HepG2 (cell line): Measurements from ENCODE around the gene COQ7. TPM values are rescaled to one million over a fixed set of nuclear protein-coding genes. Genes with fewer than 3 reads are reported as not detected.

Experiments
- ATAC-seq: fragments of 200-7000 bp; cut with Tn5 transposase; 3 replicates; pipeline ENCODE4 v1.9.1; 2020; ENCODE audit warnings: mild to moderate bottlenecking, moderate library complexity
- BruUV-seq: library from RNA; stranded (reverse); fragments of 400-500 nt; replicated peaks from 2 replicates; lab custom pipeline; 2021; lab: Mats Ljungman, UMichigan
- CTCF ChIA-PET: fragments of 300-600 bp; formaldehyde crosslinking; extraction: SDS; loops from one replicate; lab custom pipeline; 2021; ENCODE audit warnings: low total read pairs, inconsistent platforms, low intra/inter-chr PET ratio; lab: Yijun Ruan, JAX
- POLR2A ChIA-PET: fragments of 350-600 bp; sonication (Branson Sonifier 250); formaldehyde crosslinking; loops from one replicate; lab custom pipeline; 2020; ENCODE audit warnings: antibody characterized with exemption, inconsistent platforms; lab: Yijun Ruan, JAX
- DNase-seq: peaks from one replicate; pipeline ENCODE4 v3.0.0-alpha.2; 2015; ENCODE audit warnings: low spot score
- FAIRE-seq: peaks from 3 replicates; lab custom pipeline; 2011; peaks lifted over from hg19 to GRCh38; lab: Jason Lieb, UNC
- H2AFZ ChIP-seq: one replicate; pipeline ENCODE4 v1.6.1; 2011; ENCODE audit warnings: low read length, inconsistent platforms
- H3K27ac ChIP-seq: fragments of 300-600 bp; 3 replicates; pipeline ENCODE4 v1.8.0; 2011; ENCODE audit warnings: mixed run types, mild to moderate bottlenecking, mixed read lengths, low read length, inconsistent platforms; ENCODE audit not compliant: insufficient read depth; ENCODE audit errors: extremely low read length
- H3K27me3 ChIP-seq, 2 experiments: fragments of 200-600 bp in 1 of 2; 2 replicates in 1 of 2; 3 replicates in 1 of 2; pipeline versions ENCODE4 v1.6.0 to v1.8.0; 2011; ENCODE audit warnings: low read length in 2 of 2, mild to moderate bottlenecking in 2 of 2, moderate library complexity in 2 of 2, inconsistent platforms in 1 of 2; ENCODE audit not compliant: insufficient read depth in 2 of 2, control insufficient read depth in 1 of 2
- H3K36me3 ChIP-seq, 2 experiments: fragments of 200-600 bp in 1 of 2; replicated peaks in 1 of 2; 2 replicates in 1 of 2; 3 replicates in 1 of 2; pipeline versions ENCODE4 v1.5.1 to v1.8.0; 2011; ENCODE audit warnings: low read length in 2 of 2, inconsistent platforms in 1 of 2; ENCODE audit not compliant: insufficient read depth in 2 of 2, control insufficient read depth in 1 of 2
- H3K4me1 ChIP-seq: 2 replicates; pipeline ENCODE4 v1.5.1; 2012; ENCODE audit warnings: low read length, inconsistent platforms; ENCODE audit not compliant: insufficient read depth
- H3K4me2 ChIP-seq: 2 replicates; pipeline ENCODE4 v1.6.0; 2011; ENCODE audit warnings: low read depth, low read length, inconsistent platforms
- H3K4me3 ChIP-seq, 3 experiments: fragments of 200-600 bp in 1 of 3; sonication (generic), shearing (Covaris generic) in 1 of 3; replicated peaks in 1 of 3; 2 replicates each; pipeline ENCODE4 v1.5.1; 2011 to 2016; ENCODE audit warnings: low read length in 3 of 3, inconsistent platforms in 2 of 3, low read depth in 2 of 3, mild to moderate bottlenecking in 2 of 3, control low read depth in 1 of 3, mixed read lengths in 1 of 3; ENCODE audit not compliant: insufficient read depth in 1 of 3
- H3K79me2 ChIP-seq: one replicate; pipeline ENCODE4 v1.6.1; 2011; ENCODE audit warnings: low read length, inconsistent platforms; ENCODE audit not compliant: insufficient read depth
- H3K9ac ChIP-seq: 2 replicates; pipeline ENCODE4 v1.6.0; 2011; ENCODE audit warnings: mild to moderate bottlenecking, low read depth, low read length, inconsistent platforms; ENCODE audit not compliant: insufficient read depth
- H3K9me3 ChIP-seq: 2 replicates; pipeline ENCODE4 v1.5.1; 2012; ENCODE audit warnings: mild to moderate bottlenecking, low read length
- H4K20me1 ChIP-seq: 2 replicates; pipeline ENCODE4 v1.6.0; 2011; ENCODE audit warnings: inconsistent platforms, mild to moderate bottlenecking, low read length, moderate library complexity; ENCODE audit not compliant: insufficient read depth
- ARNT ChIP-seq: fragments of 450-650 bp; IDR thresholded peaks from 2 replicates; pipeline ENCODE4 v1.6.1; 2017
- GTF3A ChIP-seq: sonication (generic); formaldehyde crosslinking; conservative IDR thresholded peaks from 2 replicates; pipeline ENCODE4 v1.4.0; 2020; ENCODE audit warnings: mild to moderate bottlenecking, missing genetic modification reagents
- IKZF1 ChIP-seq: fragments of 450-650 bp; IDR thresholded peaks from 2 replicates; pipeline ENCODE4 v1.7.1; 2016
- MAFG ChIP-seq: sonication (generic); formaldehyde crosslinking; IDR thresholded peaks from 2 replicates; pipeline ENCODE4 v1.5.1; 2020; ENCODE audit warnings: mild to moderate bottlenecking, missing genetic modification reagents
- MAZ ChIP-seq, 2 experiments: sonication (generic) in 1 of 2; formaldehyde crosslinking in 1 of 2; IDR thresholded peaks; 2 replicates each; pipeline versions ENCODE4 v1.5.0 to v1.6.1; 2012 to 2020; ENCODE audit warnings: low read depth in 2 of 2, mild to moderate bottlenecking in 2 of 2, borderline replicate concordance in 1 of 2, improper control_type of control experiment in 1 of 2, low read length in 1 of 2, missing genetic modification reagents in 1 of 2, moderate library complexity in 1 of 2
- NFKB2 ChIP-seq: sonication (generic); formaldehyde crosslinking; IDR thresholded peaks from 2 replicates; pipeline ENCODE4 v1.4.0; 2020; ENCODE audit warnings: missing genetic modification reagents, borderline replicate concordance
- NONO ChIP-seq, 2 experiments: fragments of 450-650 bp in 1 of 2; sonication (generic) in 1 of 2; formaldehyde crosslinking in 1 of 2; IDR thresholded peaks in 1 of 2; conservative IDR thresholded peaks in 1 of 2; 2 replicates each; pipeline versions ENCODE4 v1.6.1 to v1.8.0; 2017 to 2022; ENCODE audit warnings: mild to moderate bottlenecking in 1 of 2, missing genetic modification reagents in 1 of 2, moderate library complexity in 1 of 2
- PREB ChIP-seq: sonication (generic); formaldehyde crosslinking; IDR thresholded peaks from 2 replicates; pipeline ENCODE4 v1.4.0; 2020; ENCODE audit warnings: missing genetic modification reagents
- REPIN1 ChIP-seq: sonication (generic); formaldehyde crosslinking; IDR thresholded peaks from 2 replicates; pipeline ENCODE4 v1.8.0; 2022; ENCODE audit warnings: missing genetic modification reagents, low read depth, mild to moderate bottlenecking, borderline replicate concordance
- TBX3 ChIP-seq: fragments of 450-650 bp; IDR thresholded peaks from 2 replicates; pipeline ENCODE4 v1.6.1; 2017; ENCODE audit warnings: antibody characterized with exemption, mild to moderate bottlenecking, inconsistent platforms, borderline replicate concordance
- TRIM24 ChIP-seq: sonication (generic); formaldehyde crosslinking; IDR thresholded peaks from 2 replicates; pipeline ENCODE4 v1.8.0; 2022; ENCODE audit warnings: mild to moderate bottlenecking, missing genetic modification reagents
- ZNF280D ChIP-seq: sonication (generic); formaldehyde crosslinking; IDR thresholded peaks from 2 replicates; pipeline ENCODE4 v1.5.1; 2020; ENCODE audit warnings: mild to moderate bottlenecking, missing genetic modification reagents
- ZNF878 ChIP-seq: sonication (generic); formaldehyde crosslinking; IDR thresholded peaks from 2 replicates; pipeline ENCODE4 v1.8.1; 2023; ENCODE audit warnings: mild to moderate bottlenecking, missing genetic modification reagents, moderate library complexity
- ZSCAN20 ChIP-seq: sonication (generic); formaldehyde crosslinking; IDR thresholded peaks from 2 replicates; pipeline ENCODE4 v1.4.0; 2020; ENCODE audit warnings: missing genetic modification reagents, mild to moderate bottlenecking, borderline replicate concordance
- ZSCAN30 ChIP-seq: sonication (generic); formaldehyde crosslinking; IDR thresholded peaks from 2 replicates; pipeline ENCODE4 v1.5.0; 2020; ENCODE audit warnings: mild to moderate bottlenecking, missing genetic modification reagents
- WGBS: methylation state at CpG from one replicate; pipeline ENCODE4 v1.1.6; 2017; ENCODE audit warnings: low lambda C conversion rate; 5-methylcytosine and 5-hydroxymethylcytosine counted together
- in situ Hi-C: cut with HindIII; loops from 2 replicates; pipeline ENCODE4 v1.10.0; 2017; ENCODE audit warnings: low pct_unique_long_range_greater_than_20kb; ENCODE audit not compliant: extremely low pct_ligation_motif_present
- intact Hi-C: fragments of 100-400 bp; cut with micrococcal nuclease; formaldehyde crosslinking; loops from one replicate; pipeline ENCODE4 v1.10.0; 2022; ENCODE audit not compliant: unreplicated experiment
- polyA plus RNA-seq, 8 experiments: library from polyadenylated mRNA; depleted of rRNA in 3 of 8; stranded (reverse) in 7 of 8; unstranded in 1 of 8; fragments of >200 nt; fragmentation: Illumina TruSeq in 4 of 8; extraction: Trizol in 4 of 8; gene quantifications; 2 replicates each; pipeline versions ENCODE4 v1.2.1 to v1.2.3, GENCODE V29; 2011 to 2016; ENCODE audit warnings: low read depth in 4 of 8, missing spikeins in 1 of 8, mixed read lengths in 1 of 8; ENCODE audit not compliant: insufficient read depth in 1 of 8
- total RNA-seq, 5 experiments: library from RNA; depleted of rRNA; stranded (reverse); fragments of >200 nt; fragmentation: Illumina TruSeq; extraction: Trizol; gene quantifications; 2 replicates each; pipeline ENCODE4 v1.2.3, GENCODE V29; 2016; ENCODE audit warnings: low read depth in 1 of 5

Gene COQ7
- total and polyA plus RNA-seq, 2 of the 13 experiments (the other 11 are each of a cell fraction or from before 2014, with no cell fraction given) = 20.1 to 45.7 TPM

- 0 out of 2 replicates have a peak, but pooled peaks have one; percentile 13 for TF ChIP-seq ZSCAN30 (CRISPR knock-in tag)
- TF ChIP-seq TRIM24 = no peak
- 0 out of 2 replicates have a peak, but pooled peaks have one; percentile 14 for TF ChIP-seq REPIN1
- no peak for TF ChIP-seq MAZ (IDR thresholded peaks at IDR 0.05; ENCODE audit: borderline replicate concordance, low read depth, low read length)
- TF ChIP-seq MAZ (CRISPR knock-in tag; IDR thresholded peaks at IDR 0.05; ENCODE audit: low read depth) = no peak
- TF ChIP-seq IKZF1 = peak; percentile 65; the same call in 1 of the 2 replicates
- TF ChIP-seq ARNT = peak; percentile 72; the same call in 1 of the 2 replicates
- TF ChIP-seq NONO (IDR thresholded peaks at IDR 0.05) = 0 out of 2 replicates have a peak, but pooled peaks have one; percentile 48
- TF ChIP-seq NONO (CRISPR knock-in tag; conservative IDR thresholded peaks at IDR 0.05) = no peak
These were observed 25.4 kb downstream of the COQ7 start (continued) for GRCh38 chr16:19092653-19093410.

- Histone ChIP-seq H3K4me1 (peaks cover 40% of the 10 kb centered on the region), H3K27ac (no peak overlapping the region)
- in situ Hi-C loops = no loop called here
- TF ChIP-seq ZNF280D (no peak), ZSCAN20 (CRISPR knock-in tag) (no peak), NFKB2 (CRISPR knock-in tag) (no peak), GTF3A (no peak), ZNF878 (no peak), MAFG (no peak), TBX3 (no peak), PREB (0 out of 2 replicates have a peak, but pooled peaks have one; percentile 19)
These were observed 26.5 kb downstream of the COQ7 start for GRCh38 chr16:19093631-19094541.

More at GRCh38 chr16:19093631-19094541, 26.5 kb downstream of the COQ7 start:
- Histone ChIP-seq H4K20me1 (no peaks in the 10 kb centered on the region), H3K36me3 (no peaks in the 10 kb centered on the region), H2AFZ (peak overlapping the region; percentile 7), H3K9ac (peak overlapping the region; percentile 6; the same call in 1 of the 2 replicates), H3K4me3 (peak overlapping the region in 1 of 3 experiments; percentile 21; a peak in 2 of 6 replicates), H3K4me2 (peak overlapping the region; percentile 73), H3K9me3 (0 out of 2 replicates have a peak, but pooled peaks cover 4% of the 10 kb centered on the region), H3K79me2 (no peaks in the 10 kb centered on the region), H3K27me3 (no peaks in the 10 kb centered on the region)
- no TSS peak for BruUV-seq
- ChIA-PET CTCF (interaction anchor here (1.3 kb wide), 1 partner anchor 7 kb away, joined by 5 read pairs; no protein-coding TSS in a partner anchor), POLR2A (interaction anchor here (0.6 to 4.9 kb wide), 20 partner anchors 8 to 461 kb away, joined by 3 to 239 read pairs (median 6); partner anchors contain the start of genes ARL6IP1, COQ7, GDE1 and ITPRIPL2)
- peak; percentile 66 for DNase-seq
- intact Hi-C loops = loop anchor here (2.0 kb wide), 1 partner anchor 19 kb away; the partner anchor contains the start of gene ITPRIPL2
- 37% methylated on average over 15 of the region's 15 CpGs for WGBS
- peak; percentile 78 for ATAC-seq
- FAIRE-seq = peak; percentile 72
